Erythroblast (primary cell): Measurements from ENCODE around the gene TMEM114.

Experiments used
- GATA1 ChIP-seq: IDR thresholded peaks from 2 replicates; pipeline ENCODE4 v1.6.1; 2011; ENCODE audit warnings: low read depth, mild to moderate bottlenecking, control low read depth, low read length, moderate library complexity
- POLR2A ChIP-seq: IDR thresholded peaks from 2 replicates; pipeline ENCODE4 v1.6.1; 2011; ENCODE audit warnings: mild to moderate bottlenecking, low read length

- TF ChIP-seq POLR2A: no peak
- no peak for TF ChIP-seq GATA1
Observed at GRCh38 chr16:8564934-8565345, 25.4 kb downstream of the TMEM114 start.
